HL-60 (cell line): ENCODE measurements around the gene PSMB7.

Experiments
- DNase-seq, 2 experiments: peaks; one replicate each; pipeline ENCODE4 v3.0.0-alpha.2; 2010 to 2020; ENCODE audit warnings: low read depth in 1 of 2, low spot score in 1 of 2
- H3K27ac ChIP-seq: fragments of 250-450 bp; sonication (Bioruptor Pico); replicated peaks from 2 replicates; pipeline ENCODE4 v1.5.1; 2020; ENCODE audit warnings: mild to moderate bottlenecking, moderate library complexity
- H3K27me3 ChIP-seq: fragments of 250-450 bp; sonication (Bioruptor Pico); 2 replicates; pipeline ENCODE4 v1.5.1; 2021; ENCODE audit warnings: mild to moderate bottlenecking, moderate library complexity; ENCODE audit not compliant: insufficient read depth, poor library complexity, severe bottlenecking
- H3K4me3 ChIP-seq: replicated peaks from 2 replicates; pipeline ENCODE4 v1.5.1; 2011; ENCODE audit warnings: mild to moderate bottlenecking, control low read depth, low read length; ENCODE audit not compliant: insufficient read depth
- GABPA ChIP-seq: IDR thresholded peaks from 2 replicates; pipeline ENCODE4 v1.6.1; 2012; ENCODE audit warnings: low read depth
- POLR2AphosphoS5 ChIP-seq: IDR thresholded peaks from 2 replicates; pipeline ENCODE4 v1.6.1; 2012; ENCODE audit warnings: low read depth
- SPI1 ChIP-seq: IDR thresholded peaks from 2 replicates; pipeline ENCODE4 v1.6.1; 2012; ENCODE audit warnings: low read depth, mild to moderate bottlenecking, borderline replicate concordance
- TF ChIP-seq, protein P1 (sequence below): IDR thresholded peaks from one replicate; pipeline ENCODE4 v1.5.1; 2011; ENCODE audit warnings: low read length, control low read depth, inconsistent platforms; ENCODE audit not compliant: insufficient read depth
- TF ChIP-seq, protein P2 (sequence below): IDR thresholded peaks from 2 replicates; pipeline ENCODE4 v1.6.1; 2012; ENCODE audit warnings: low read depth; ENCODE audit not compliant: insufficient replicate concordance

PSMB7 gene

DNA sequence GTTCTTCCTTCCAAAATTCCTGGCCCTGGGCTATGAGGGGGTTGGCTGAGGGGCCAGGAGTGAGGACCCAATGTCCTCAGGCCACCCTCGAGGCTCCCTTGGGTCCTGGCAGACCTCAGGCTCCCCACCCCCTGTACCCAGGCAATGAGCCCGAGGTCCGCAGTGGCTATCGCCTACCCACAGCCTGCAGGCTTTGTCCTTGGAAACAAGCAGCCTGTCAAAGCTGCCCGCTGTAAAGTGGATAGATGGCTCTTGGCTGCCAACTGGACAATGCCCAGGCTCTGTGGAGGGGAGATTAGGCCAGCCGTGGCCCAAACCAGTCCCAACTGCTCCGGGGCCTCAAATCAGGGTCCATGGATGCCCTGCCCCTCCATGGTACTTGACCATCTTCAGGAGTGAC, 32.8 kb upstream of the PSMB7 start:
- DNase-seq = no peak
- H3K27ac ChIP-seq = no peak overlapping the region
- no peak overlapping the region for H3K4me3 ChIP-seq
- H3K27me3 ChIP-seq = peaks cover 6% of the 10 kb centered on the region
- TF ChIP-seq, protein P1, sequence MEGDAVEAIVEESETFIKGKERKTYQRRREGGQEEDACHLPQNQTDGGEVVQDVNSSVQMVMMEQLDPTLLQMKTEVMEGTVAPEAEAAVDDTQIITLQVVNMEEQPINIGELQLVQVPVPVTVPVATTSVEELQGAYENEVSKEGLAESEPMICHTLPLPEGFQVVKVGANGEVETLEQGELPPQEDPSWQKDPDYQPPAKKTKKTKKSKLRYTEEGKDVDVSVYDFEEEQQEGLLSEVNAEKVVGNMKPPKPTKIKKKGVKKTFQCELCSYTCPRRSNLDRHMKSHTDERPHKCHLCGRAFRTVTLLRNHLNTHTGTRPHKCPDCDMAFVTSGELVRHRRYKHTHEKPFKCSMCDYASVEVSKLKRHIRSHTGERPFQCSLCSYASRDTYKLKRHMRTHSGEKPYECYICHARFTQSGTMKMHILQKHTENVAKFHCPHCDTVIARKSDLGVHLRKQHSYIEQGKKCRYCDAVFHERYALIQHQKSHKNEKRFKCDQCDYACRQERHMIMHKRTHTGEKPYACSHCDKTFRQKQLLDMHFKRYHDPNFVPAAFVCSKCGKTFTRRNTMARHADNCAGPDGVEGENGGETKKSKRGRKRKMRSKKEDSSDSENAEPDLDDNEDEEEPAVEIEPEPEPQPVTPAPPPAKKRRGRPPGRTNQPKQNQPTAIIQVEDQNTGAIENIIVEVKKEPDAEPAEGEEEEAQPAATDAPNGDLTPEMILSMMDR = no peak
- TF ChIP-seq GABPA (no peak), SPI1 (no peak), POLR2AphosphoS5 (no peak)
- TF ChIP-seq, protein P2, sequence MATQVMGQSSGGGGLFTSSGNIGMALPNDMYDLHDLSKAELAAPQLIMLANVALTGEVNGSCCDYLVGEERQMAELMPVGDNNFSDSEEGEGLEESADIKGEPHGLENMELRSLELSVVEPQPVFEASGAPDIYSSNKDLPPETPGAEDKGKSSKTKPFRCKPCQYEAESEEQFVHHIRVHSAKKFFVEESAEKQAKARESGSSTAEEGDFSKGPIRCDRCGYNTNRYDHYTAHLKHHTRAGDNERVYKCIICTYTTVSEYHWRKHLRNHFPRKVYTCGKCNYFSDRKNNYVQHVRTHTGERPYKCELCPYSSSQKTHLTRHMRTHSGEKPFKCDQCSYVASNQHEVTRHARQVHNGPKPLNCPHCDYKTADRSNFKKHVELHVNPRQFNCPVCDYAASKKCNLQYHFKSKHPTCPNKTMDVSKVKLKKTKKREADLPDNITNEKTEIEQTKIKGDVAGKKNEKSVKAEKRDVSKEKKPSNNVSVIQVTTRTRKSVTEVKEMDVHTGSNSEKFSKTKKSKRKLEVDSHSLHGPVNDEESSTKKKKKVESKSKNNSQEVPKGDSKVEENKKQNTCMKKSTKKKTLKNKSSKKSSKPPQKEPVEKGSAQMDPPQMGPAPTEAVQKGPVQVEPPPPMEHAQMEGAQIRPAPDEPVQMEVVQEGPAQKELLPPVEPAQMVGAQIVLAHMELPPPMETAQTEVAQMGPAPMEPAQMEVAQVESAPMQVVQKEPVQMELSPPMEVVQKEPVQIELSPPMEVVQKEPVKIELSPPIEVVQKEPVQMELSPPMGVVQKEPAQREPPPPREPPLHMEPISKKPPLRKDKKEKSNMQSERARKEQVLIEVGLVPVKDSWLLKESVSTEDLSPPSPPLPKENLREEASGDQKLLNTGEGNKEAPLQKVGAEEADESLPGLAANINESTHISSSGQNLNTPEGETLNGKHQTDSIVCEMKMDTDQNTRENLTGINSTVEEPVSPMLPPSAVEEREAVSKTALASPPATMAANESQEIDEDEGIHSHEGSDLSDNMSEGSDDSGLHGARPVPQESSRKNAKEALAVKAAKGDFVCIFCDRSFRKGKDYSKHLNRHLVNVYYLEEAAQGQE = no peak

DNA sequence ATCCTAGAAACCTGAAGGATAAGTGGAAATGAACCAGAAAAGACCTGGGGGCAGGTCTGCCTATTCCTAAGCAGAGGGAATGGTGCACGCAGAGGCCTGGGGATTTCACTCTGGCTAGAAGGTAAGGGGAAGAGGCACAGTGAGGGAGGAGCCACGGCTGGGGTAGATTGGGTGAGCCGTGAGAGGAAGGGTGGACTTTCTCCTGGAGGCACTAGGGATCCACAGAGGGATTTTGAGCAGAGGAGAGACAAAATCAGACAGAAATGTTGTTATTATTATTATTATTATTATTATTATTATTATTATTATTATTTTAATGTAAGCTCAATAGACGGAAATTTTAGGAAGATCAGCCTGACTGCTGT, 32.0 kb upstream of the PSMB7 start:
- TF ChIP-seq GABPA = no peak
- no peak for TF ChIP-seq POLR2AphosphoS5
- no peak for TF ChIP-seq SPI1
- TF ChIP-seq, protein P1 = no peak
- TF ChIP-seq, protein P2 = no peak
- H3K27me3 ChIP-seq = peaks cover 6% of the 10 kb centered on the region
- H3K27ac ChIP-seq = no peak overlapping the region
- no peak for DNase-seq
- no peak overlapping the region for H3K4me3 ChIP-seq

DNA sequence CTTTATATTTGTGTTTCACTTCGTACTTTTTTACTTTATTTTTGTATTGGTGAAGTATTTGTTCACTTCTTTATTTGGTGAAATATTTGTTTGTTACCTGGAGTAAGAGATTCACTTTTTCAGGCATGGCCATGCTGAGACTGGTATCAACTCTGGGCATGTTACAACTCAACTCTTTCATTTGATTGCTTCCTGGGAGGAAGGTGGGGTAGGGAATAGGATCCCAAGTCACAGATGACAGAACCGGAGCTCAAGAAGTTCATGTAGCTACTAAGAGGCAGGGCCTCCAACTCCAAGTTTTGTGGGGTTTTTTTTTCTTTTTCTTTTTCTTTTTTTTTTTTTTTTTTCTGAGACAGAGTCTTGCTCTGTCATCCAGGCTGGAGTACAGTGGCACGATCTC, 28.9 kb upstream of the PSMB7 start:
- H3K4me3 ChIP-seq = no peak overlapping the region
- H3K27ac ChIP-seq = no peak overlapping the region
- TF ChIP-seq POLR2AphosphoS5 (no peak), SPI1 (no peak), GABPA (no peak)
- TF ChIP-seq, protein P1 = no peak
- TF ChIP-seq, protein P2 = no peak
- no peaks in the 10 kb centered on the region for H3K27me3 ChIP-seq
- no peak for DNase-seq
